ENCODE data around the gene IGF2BP2. TPM values are rescaled to one million over a fixed set of nuclear protein-coding genes. Genes with fewer than 3 reads are reported as not detected.

Gene IGF2BP2
- total RNA-seq, 1 donor = 67.8 TPM

DNA sequence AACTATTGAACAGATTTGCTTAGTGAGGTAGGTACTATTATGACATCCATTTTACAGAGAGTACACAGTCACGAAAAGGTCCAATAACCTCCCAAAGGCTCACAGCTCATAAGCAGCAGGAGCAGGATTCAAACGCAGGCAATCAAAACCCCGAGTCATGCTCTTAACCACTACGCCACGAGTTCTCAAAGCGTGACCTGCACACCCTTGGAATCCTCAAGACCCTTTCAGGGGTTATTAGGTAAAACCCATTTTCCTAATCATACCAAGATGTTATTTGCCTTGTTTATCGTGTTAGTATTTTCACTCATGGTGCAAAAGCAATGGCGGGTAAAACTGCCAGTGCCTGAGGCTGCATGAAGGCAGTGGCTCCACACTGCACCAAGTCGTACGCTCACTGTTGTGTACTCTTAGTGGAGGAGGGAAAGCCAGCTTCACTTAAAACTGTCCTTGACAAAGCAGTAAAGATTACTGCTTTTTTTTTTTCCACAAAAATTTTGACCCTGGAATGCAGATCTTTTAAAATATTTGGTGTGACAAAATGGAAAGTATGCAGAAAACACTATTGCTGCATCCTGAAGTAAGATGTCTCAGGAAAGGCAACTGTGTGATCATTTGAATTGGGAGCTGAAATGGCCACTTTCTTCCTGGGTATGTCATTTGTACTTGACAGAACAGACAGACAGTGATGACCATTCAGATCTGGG lies 96.1 kb downstream of the IGF2BP2 start:
- no peak overlapping the region for H3K4me3 ChIP-seq (ENCODE audit: low read depth, low read length)
- DNase-seq (ENCODE audit: low read depth) = peak; percentile 52

DNA sequence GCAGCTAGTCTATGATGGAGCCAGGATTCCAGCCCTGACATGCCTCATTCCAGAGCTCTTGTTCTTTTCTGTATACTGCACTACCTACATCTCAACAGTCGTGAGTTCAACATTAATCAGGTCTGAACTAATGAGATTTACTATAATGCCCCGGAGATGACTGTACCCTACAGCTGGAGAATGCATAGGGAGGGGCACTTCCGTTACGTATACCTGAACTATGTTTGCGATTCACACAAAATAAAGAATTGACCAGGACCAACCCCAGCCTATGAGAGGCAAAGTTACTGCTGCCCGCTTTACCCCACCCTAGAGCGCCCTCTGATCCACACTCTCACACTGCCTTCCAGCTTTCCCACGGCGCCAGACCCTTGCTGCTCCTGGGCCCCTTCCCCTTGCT lies 97.0 kb downstream of the IGF2BP2 start:
- H3K4me3 ChIP-seq (ENCODE audit: low read depth, low read length) = no peak overlapping the region
- TF ChIP-seq, protein P1, sequence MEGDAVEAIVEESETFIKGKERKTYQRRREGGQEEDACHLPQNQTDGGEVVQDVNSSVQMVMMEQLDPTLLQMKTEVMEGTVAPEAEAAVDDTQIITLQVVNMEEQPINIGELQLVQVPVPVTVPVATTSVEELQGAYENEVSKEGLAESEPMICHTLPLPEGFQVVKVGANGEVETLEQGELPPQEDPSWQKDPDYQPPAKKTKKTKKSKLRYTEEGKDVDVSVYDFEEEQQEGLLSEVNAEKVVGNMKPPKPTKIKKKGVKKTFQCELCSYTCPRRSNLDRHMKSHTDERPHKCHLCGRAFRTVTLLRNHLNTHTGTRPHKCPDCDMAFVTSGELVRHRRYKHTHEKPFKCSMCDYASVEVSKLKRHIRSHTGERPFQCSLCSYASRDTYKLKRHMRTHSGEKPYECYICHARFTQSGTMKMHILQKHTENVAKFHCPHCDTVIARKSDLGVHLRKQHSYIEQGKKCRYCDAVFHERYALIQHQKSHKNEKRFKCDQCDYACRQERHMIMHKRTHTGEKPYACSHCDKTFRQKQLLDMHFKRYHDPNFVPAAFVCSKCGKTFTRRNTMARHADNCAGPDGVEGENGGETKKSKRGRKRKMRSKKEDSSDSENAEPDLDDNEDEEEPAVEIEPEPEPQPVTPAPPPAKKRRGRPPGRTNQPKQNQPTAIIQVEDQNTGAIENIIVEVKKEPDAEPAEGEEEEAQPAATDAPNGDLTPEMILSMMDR (IDR thresholded peaks at IDR 0.05; ENCODE audit: insufficient read depth, low read depth, low read length) = no peak
- DNase-seq (ENCODE audit: low read depth) = no peak

More for the DNA sequence above, 96.1 kb downstream of the IGF2BP2 start:
- TF ChIP-seq, protein P1 (IDR thresholded peaks at IDR 0.05; ENCODE audit: insufficient read depth, low read depth, low read length) = no peak

DNA sequence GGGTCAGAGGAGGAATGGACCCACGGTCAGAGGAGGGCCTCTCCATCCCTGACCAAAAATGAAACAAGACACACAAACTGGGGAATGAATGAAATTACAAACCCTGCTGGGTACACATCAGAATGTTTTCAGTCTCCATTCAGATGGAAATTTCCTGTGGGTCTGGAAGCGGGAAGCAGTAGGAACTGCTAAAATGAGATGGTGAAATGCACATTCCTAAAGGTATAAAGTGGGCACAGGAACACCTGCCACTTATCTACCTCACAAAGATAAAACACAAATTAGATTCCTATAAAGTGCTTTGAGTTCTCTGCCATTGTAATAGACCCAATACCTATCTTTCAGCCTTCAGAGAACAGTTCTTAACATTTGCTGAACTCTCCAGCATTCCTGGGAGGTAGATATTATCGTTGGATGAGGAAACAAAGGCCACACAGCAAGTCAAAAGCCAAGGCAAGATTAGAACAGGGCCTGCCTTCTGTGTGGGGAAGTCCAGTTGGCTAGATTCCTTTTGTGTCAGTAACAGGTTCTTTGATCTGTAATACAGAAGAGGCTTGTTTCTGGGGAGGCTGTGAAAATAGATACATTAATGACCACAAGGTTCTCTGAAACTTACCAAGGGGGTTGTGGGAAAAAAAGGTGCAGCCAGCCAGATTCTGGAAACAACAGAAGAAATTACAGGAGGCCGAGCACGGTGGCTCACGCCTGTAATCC lies 98.4 kb downstream of the IGF2BP2 start:
- no peak overlapping the region for H3K4me3 ChIP-seq (ENCODE audit: low read depth, low read length)
- TF ChIP-seq, protein P1 (IDR thresholded peaks at IDR 0.05; ENCODE audit: insufficient read depth, low read depth, low read length) = no peak
- no peak for DNase-seq (ENCODE audit: low read depth)

DNA sequence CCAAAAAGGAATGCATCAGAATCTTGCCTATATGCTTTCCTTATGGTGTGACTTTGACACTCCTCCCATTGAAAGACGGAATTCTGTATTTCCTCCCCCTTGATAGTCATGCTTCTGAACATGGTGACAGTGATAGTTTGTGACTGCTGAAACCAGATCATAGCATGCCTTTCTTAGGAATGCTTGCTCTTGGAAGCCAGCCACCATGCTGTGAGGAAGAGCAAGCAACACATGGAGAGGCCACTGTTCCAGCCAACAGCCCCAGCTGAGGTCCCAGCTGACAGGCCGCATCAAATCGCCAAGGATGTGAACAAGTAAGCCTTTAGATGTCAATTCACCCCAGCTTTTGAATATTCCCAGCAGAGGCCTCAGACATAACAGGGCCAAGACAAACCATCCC lies 100.1 kb downstream of the IGF2BP2 start:
- TF ChIP-seq, protein P1 (IDR thresholded peaks at IDR 0.05; ENCODE audit: insufficient read depth, low read depth, low read length) = no peak
- no peak overlapping the region for H3K4me3 ChIP-seq (ENCODE audit: low read depth, low read length)
- DNase-seq (ENCODE audit: low read depth) = no peak

DNA sequence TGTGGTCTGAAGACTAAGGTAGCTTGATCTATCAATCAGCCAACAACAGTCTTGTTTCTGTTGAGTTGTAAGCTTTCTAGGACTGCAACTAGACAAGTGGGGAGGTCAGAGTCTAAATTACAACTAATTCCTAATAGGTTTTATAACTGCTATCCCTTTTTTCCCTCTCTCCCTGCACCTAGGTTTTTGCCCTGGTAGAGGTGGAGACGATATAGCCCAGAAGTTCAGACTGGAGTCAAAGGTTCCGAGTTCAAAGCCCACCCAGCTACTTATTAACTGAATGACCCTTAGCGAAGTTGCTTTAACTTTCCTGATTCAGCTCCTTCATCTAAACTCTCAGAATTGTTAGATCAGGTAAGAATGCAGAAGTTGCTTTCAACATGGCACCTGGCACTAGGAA lies 100.6 kb downstream of the IGF2BP2 start:
- DNase-seq (ENCODE audit: low read depth) = no peak
- H3K4me3 ChIP-seq (ENCODE audit: low read depth, low read length) = no peak overlapping the region
- TF ChIP-seq, protein P1 (IDR thresholded peaks at IDR 0.05; ENCODE audit: insufficient read depth, low read depth, low read length) = no peak

DNA sequence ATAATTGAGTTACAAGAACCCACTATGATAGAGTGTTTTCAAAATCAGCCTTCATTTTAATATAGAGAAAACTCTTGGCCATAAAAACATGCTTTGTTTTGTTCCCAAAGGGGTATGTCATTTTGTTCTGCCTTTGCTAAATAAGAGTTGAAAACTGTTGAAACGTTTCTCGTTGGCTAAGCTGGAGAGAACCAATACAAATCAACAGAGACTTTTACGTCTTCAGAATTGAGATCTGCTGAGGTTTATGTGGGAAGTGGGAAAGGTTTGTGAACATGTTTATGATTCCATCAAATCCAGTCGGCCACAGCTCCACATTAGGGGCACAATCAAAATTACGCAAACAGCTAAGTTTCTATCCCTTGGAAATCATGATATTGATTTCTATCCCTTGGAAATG lies 102.0 kb downstream of the IGF2BP2 start:
- TF ChIP-seq, protein P1 (IDR thresholded peaks at IDR 0.05; ENCODE audit: insufficient read depth, low read depth, low read length) = no peak
- DNase-seq (ENCODE audit: low read depth) = peak; percentile 54

More for the DNA sequence above, 102.0 kb downstream of the IGF2BP2 start:
- H3K4me3 ChIP-seq (ENCODE audit: low read depth, low read length) = no peak overlapping the region
